ENCODE results near the gene EI24. TPM values are rescaled to one million over a fixed set of nuclear protein-coding genes. Genes with fewer than 3 reads are reported as not detected.

EI24 gene
- total RNA-seq, result 143 and 176 TPM in 2 replicates

GRCh38 chr11:125568970-125569914 lies at the start of gene EI24:
EI24 (plus strand) TSS chr11:125569477; CDS start chr11:125572528, 3,051 bp downstream.

GRCh38 chr11:125592305-125593113 lies 23.2 kb downstream of the EI24 start, which contains the start of gene STT3A:
STT3A (plus strand) TSS chr11:125592852; CDS start chr11:125595916, 3,064 bp downstream.

DNA sequence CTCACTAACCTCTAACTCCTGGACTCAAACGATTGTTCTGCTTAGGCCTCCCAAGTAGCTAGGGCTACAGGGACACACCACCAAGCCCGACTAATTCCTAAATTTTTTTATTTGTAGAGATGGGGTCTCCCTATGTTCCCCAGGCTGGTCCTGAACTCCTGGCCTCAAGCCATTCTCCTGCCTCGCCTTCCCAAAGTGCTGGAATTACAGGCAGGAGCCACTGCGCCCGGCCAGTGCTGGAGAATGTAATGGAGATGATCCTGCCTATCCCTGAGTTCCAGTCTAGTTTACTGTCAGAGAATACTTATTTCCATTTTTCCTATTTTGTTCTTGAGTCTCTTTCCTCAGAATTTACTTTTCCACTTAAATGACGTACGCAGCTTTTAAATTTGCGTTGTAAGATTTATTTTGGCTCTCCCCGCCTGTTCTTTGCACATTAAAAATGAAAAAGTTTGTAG lies 55.5 kb downstream of the EI24 start, which contains the start of gene CHEK1:
CHEK1 (plus strand) TSS at position 408 of the 458 bp plus-strand sequence. CDS start 1,606 bp downstream, outside the sequence.

Other genes with a start within 250 kb of the EI24 start
- 69.3 and 77.3 TPM in 2 replicates for gene FEZ1, start 73.2 kb upstream of the EI24 start, total RNA-seq
- 307 and 353 TPM in 2 replicates for gene STT3A, start 23.4 kb downstream of the EI24 start, total RNA-seq
- 22.3 and 42.9 TPM in 2 replicates for gene CHEK1, start 55.7 kb downstream of the EI24 start, total RNA-seq
- gene ACRV1, start 111.4 kb downstream of the EI24 start, total RNA-seq, result not detected in 2 replicates
- not detected in 2 replicates for gene PATE1, start 176.8 kb downstream of the EI24 start, total RNA-seq
- gene PATE2, start 209.4 kb downstream of the EI24 start, total RNA-seq, result 0.38 TPM in 1 of 2 replicates, not detected in the other
- gene PATE3, start 218.7 kb downstream of the EI24 start, total RNA-seq, result not detected in 2 replicates